Stomach (tissue), 9 donors: ENCODE measurements around the gene MAG. TPM values are rescaled to one million over a fixed set of nuclear protein-coding genes. Genes with fewer than 3 reads are reported as not detected.

Source experiments
- DNase-seq, 2 donors: peaks; one replicate each; pipeline versions ENCODE4 v3.0.0 to v3.0.0-alpha.2; 2013 to 2019
- H3K27ac ChIP-seq, 5 donors: fragments of 200-600 bp in 4 of 5; sonication (generic) in 4 of 5; one replicate each; pipeline ENCODE4 v1.5.1; 2013 to 2019; ENCODE audit warnings: mild to moderate bottlenecking in 1 of 5, moderate library complexity in 1 of 5
- H3K27me3 ChIP-seq, 3 donors: fragments of 200-600 bp; sonication (generic); one replicate each; pipeline ENCODE4 v1.5.1; 2017 to 2019; ENCODE audit warnings: mixed run types in 1 of 3
- H3K36me3 ChIP-seq, 4 donors: fragments of 200-600 bp; sonication (generic); 1 replicate in 3 of 4; 2 replicates in 1 of 4; pipeline ENCODE4 v1.5.1; 2016 to 2019
- H3K4me1 ChIP-seq, 4 donors: fragments of 200-600 bp; sonication (generic); one replicate each; pipeline ENCODE4 v1.5.1; 2016 to 2019
- H3K4me3 ChIP-seq, 4 donors: fragments of 200-600 bp; sonication (generic) in 3 of 4; one replicate each; pipeline ENCODE4 v1.5.1; 2016 to 2019; ENCODE audit warnings: mild to moderate bottlenecking in 1 of 4
- H3K9me3 ChIP-seq, 4 donors: fragments of 200-600 bp; sonication (generic); one replicate each; pipeline ENCODE4 v1.5.1; 2016 to 2019
- EP300 ChIP-seq: sonication (generic); formaldehyde crosslinking; IDR thresholded peaks from one replicate; pipeline ENCODE4 v1.6.1; 2017; ENCODE audit warnings: antibody characterized with exemption
- POLR2A ChIP-seq, 4 donors: fragments of 450-650 bp; IDR thresholded peaks; one replicate each; pipeline ENCODE4 v1.6.1; 2016; ENCODE audit warnings: antibody characterized with exemption in 4 of 4, control low read depth in 2 of 4, mild to moderate bottlenecking in 1 of 4, moderate library complexity in 1 of 4
- POLR2AphosphoS5 ChIP-seq, 3 donors: sonication (generic); formaldehyde crosslinking; IDR thresholded peaks; one replicate each; pipeline ENCODE4 v1.6.1; 2016; ENCODE audit warnings: antibody characterized with exemption in 3 of 3
- WGBS, 5 donors: extraction: QIAGEN DNeasy Blood & Tissue Kit in 3 of 5; methylation state at CpG; one replicate each; pipeline versions ENCODE4 v1.1.5 to v1.1.7; 2013 to 2018; 5-methylcytosine and 5-hydroxymethylcytosine counted together
- intact Hi-C: fragments of 100-400 bp; cut with DNase I; formaldehyde crosslinking; loops from one replicate; pipeline ENCODE4 v1.15.1; 2023; ENCODE audit warnings: low total_unique reads
- polyA plus RNA-seq, 3 donors: library from polyadenylated mRNA; stranded (reverse); fragments of 200-250 nt; gene quantifications; one replicate each; pipeline ENCODE4 v1.2.3, GENCODE V29; 2013
- total RNA-seq, 5 donors: library from RNA; depleted of rRNA; stranded (reverse); fragments of >200 nt; gene quantifications; one replicate each; pipeline versions ENCODE4 v1.1.0 to v1.2.3, GENCODE V29; 2014 to 2016
- TF ChIP-seq, protein P1 (sequence below), 7 experiments: fragments of 450-650 bp in 4 of 7; fragments of 200-600 bp in 3 of 7; sonication (generic) in 3 of 7; IDR thresholded peaks; one replicate each; pipeline ENCODE4 v1.5.1; 2016 to 2019; ENCODE audit warnings: antibody characterized with exemption in 7 of 7, control low read depth in 2 of 7, mild to moderate bottlenecking in 1 of 7
- donor health status: healthy with polysubstance abuse.
- donor health status: Bipolar disorder and iron deficiency.
- donor health status: healthy.

Gene MAG
- total and polyA plus RNA-seq, 8 donors: 0.05 to 5.5 (median 0.73) TPM; not detected in 5

DNA sequence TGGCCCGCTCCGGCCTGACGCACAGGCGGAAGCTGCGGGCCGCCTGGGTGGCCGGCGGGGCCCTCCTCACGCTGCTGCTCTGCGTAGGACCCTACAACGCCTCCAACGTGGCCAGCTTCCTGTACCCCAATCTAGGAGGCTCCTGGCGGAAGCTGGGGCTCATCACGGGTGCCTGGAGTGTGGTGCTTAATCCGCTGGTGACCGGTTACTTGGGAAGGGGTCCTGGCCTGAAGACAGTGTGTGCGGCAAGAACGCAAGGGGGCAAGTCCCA lies 60.2 kb downstream of the MAG start:
- intact Hi-C loops: no loop called here
- Histone ChIP-seq H3K4me1 (peaks cover 0 to 28% (median 5%) of the 10 kb centered on the region in 4 donors), H3K36me3 (no peaks in the 10 kb centered on the region), H3K4me3 (no peak overlapping the region), H3K27ac (no peak overlapping the region), H3K27me3 (peaks cover 0 to 27% (median 0%) of the 10 kb centered on the region in 3 donors), H3K9me3 (no peaks in the 10 kb centered on the region)
- WGBS, 5 donors: 76 to 93% (median 84%) methylated on average over 16 to 18 of the region's 18 CpGs
- no peak for TF ChIP-seq EP300
- no peak for TF ChIP-seq POLR2A (IDR thresholded peaks at IDR 0.05)
- TF ChIP-seq, protein P1, sequence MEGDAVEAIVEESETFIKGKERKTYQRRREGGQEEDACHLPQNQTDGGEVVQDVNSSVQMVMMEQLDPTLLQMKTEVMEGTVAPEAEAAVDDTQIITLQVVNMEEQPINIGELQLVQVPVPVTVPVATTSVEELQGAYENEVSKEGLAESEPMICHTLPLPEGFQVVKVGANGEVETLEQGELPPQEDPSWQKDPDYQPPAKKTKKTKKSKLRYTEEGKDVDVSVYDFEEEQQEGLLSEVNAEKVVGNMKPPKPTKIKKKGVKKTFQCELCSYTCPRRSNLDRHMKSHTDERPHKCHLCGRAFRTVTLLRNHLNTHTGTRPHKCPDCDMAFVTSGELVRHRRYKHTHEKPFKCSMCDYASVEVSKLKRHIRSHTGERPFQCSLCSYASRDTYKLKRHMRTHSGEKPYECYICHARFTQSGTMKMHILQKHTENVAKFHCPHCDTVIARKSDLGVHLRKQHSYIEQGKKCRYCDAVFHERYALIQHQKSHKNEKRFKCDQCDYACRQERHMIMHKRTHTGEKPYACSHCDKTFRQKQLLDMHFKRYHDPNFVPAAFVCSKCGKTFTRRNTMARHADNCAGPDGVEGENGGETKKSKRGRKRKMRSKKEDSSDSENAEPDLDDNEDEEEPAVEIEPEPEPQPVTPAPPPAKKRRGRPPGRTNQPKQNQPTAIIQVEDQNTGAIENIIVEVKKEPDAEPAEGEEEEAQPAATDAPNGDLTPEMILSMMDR (IDR thresholded peaks at IDR 0.05): no peak
- TF ChIP-seq POLR2AphosphoS5 (IDR thresholded peaks at IDR 0.05): no peak
- no peak for DNase-seq

DNA sequence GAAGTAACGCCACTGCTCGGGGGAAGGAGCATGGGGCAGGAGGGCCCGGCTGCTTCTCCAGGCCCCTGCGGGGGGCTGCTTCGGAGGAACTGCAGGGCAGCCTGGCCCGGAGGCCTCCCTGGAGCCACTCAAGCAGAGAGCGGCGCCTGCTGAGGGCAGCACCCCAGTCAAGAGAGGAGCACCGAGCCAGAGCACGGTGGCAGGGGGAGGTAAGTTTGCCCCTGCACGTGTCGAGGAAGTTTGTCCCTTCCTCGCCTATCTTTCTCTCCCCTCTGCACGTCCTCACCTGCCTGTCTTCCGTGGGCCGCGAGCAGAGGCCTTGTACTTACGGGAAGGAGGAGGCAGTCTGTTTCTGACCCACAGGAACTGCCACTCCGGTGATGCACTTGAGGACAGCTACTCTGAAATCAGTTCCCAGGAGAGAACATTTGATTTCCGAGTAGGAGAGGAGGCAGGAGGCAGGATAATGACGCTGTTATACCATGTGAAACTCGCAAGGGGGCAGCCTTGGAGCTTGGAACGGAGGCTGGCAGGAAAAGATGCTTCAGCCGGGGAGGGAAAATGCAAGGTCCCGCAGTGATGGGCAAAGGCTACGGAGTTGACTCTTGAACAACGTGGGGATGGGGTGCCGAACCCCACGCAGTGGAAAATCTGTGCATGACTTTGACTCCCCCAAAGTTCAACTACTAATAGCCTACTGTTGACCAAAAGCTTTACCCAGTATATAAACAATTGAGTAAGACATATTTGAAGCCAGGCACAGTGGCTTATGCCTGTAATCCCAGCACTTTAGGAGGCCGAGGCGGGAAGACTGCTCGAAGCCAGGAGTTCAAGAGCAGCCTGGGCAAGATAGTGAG lies 60.7 kb downstream of the MAG start:
- peaks cover 0 to 26% (median 0%) of the 10 kb centered on the region in 3 donors for H3K27me3 ChIP-seq
- no peak overlapping the region for H3K4me3 ChIP-seq
- peaks cover 0 to 27% (median 7%) of the 10 kb centered on the region in 4 donors for H3K4me1 ChIP-seq
- TF ChIP-seq POLR2A (IDR thresholded peaks at IDR 0.05) (no peak), EP300 (no peak), POLR2AphosphoS5 (IDR thresholded peaks at IDR 0.05) (peak in 1 of 3 donors; percentile 50)
- TF ChIP-seq, protein P1 (IDR thresholded peaks at IDR 0.05): peak in 5 of 7 experiments; percentile 62 to 87 (median 81)
- H3K9me3 ChIP-seq: no peaks in the 10 kb centered on the region
- peak; percentile 73 to 93 for DNase-seq
- intact Hi-C loops: no loop called here
- WGBS, 5 donors: 28 to 35% (median 31%) methylated on average over 27 to 32 of the region's 32 CpGs
- no peak overlapping the region for H3K27ac ChIP-seq
- no peaks in the 10 kb centered on the region for H3K36me3 ChIP-seq

DNA sequence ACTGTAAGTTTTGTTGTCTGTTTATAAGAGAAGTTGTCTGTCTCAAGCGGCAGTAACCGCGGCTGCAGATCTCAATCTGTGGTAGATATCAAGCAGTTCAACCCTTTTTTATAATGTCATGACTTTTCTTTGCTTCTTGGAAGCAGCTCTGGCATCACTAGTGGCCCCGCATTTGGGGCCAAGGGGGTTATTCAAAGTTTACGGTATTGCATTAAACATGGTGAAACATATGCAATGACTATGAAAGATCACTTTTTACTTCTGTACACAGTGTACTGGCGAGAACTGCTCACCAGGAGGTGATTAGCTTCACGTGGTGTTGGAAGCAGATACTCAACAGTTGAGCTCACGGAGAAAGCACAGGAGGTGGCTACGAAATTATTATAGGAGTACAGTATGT lies 61.7 kb downstream of the MAG start:
- WGBS, 5 donors: 49 to 53% (median 52%) methylated on average over 9 of the region's 9 CpGs
- no peak for TF ChIP-seq POLR2A (IDR thresholded peaks at IDR 0.05)
- TF ChIP-seq POLR2AphosphoS5 (IDR thresholded peaks at IDR 0.05): peak in 2 of 3 donors; percentile 11 to 20
- no peak for TF ChIP-seq EP300
- DNase-seq: no peak
- intact Hi-C loops: no loop called here
- H3K27me3 ChIP-seq: peaks cover 0 to 26% (median 0%) of the 10 kb centered on the region in 3 donors
- no peak overlapping the region for H3K4me3 ChIP-seq
- no peaks in the 10 kb centered on the region for H3K36me3 ChIP-seq
- no peaks in the 10 kb centered on the region for H3K9me3 ChIP-seq
- H3K27ac ChIP-seq: no peak overlapping the region
- peaks cover 0 to 35% (median 12%) of the 10 kb centered on the region in 4 donors for H3K4me1 ChIP-seq

DNA sequence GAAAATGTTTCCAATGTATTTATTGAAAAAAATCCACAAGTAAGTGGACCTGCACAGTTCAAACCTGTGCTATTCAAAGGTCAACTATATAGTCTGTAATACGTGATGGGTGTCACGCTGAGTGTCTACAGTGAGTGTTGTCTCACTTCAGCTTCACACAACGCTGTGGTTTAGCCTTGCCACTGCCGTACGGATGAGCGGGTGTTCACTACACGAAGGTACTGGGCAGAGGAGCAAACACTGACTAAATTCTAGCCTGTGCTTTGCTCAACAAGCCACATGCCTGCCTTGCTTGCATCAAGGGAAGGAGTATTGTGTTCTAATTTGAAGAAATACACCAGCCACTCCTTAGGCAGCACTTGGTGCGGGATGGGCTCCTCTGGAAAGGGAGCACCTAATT lies 62.9 kb downstream of the MAG start:
- Histone ChIP-seq H3K9me3 (no peaks in the 10 kb centered on the region), H3K4me3 (no peak overlapping the region), H3K36me3 (no peaks in the 10 kb centered on the region), H3K27me3 (peaks cover 0 to 26% (median 0%) of the 10 kb centered on the region in 3 donors), H3K27ac (no peak overlapping the region), H3K4me1 (peaks cover 0 to 35% (median 12%) of the 10 kb centered on the region in 4 donors)
- DNase-seq: no peak
- WGBS, 5 donors: 89 to 92% (median 91%) methylated on average over 8 of the region's 8 CpGs
- no peak for TF ChIP-seq POLR2A (IDR thresholded peaks at IDR 0.05)
- TF ChIP-seq EP300: no peak
- TF ChIP-seq POLR2AphosphoS5 (IDR thresholded peaks at IDR 0.05): no peak
- TF ChIP-seq, protein P1 (IDR thresholded peaks at IDR 0.05): no peak
- intact Hi-C loops: loop anchor here (5.0 kb wide), 1 partner anchor 112 kb away; no protein-coding TSS in a partner anchor
